IMR-90 (cell line): Measurements from ENCODE around the gene GABBR2.

Experiments
- CTCF ChIP-seq: conservative IDR thresholded peaks from 2 replicates; pipeline ENCODE4 v1.5.1; 2012; ENCODE audit warnings: mild to moderate bottlenecking, low read depth, low read length, improper control_type of control experiment
- POLR2A ChIP-seq: IDR thresholded peaks from 2 replicates; pipeline ENCODE4 v1.6.1; 2012; ENCODE audit warnings: mild to moderate bottlenecking, low read depth, low read length
- SMC3 ChIP-seq: fragments of 150-350 bp; IDR thresholded peaks from 2 replicates; pipeline ENCODE4 v1.6.1; 2016; ENCODE audit warnings: low read depth, mild to moderate bottlenecking, antibody characterized with exemption, low read length, moderate library complexity
- USF2 ChIP-seq: fragments of 150-350 bp; IDR thresholded peaks from 2 replicates; pipeline ENCODE4 v1.6.1; 2017; ENCODE audit warnings: mild to moderate bottlenecking, antibody characterized with exemption, low read length, low read depth

- no peak for TF ChIP-seq CTCF
- TF ChIP-seq POLR2A: no peak
- TF ChIP-seq USF2: no peak
- no peak for TF ChIP-seq SMC3
These were observed 357.4 kb downstream of the GABBR2 start for GRCh38 chr9:98351370-98351769.
